CD4-positive, alpha-beta T cell treated with Interleukin-10 for 1 hour (primary cell): ENCODE results near the gene DLGAP3.
"Not testable (repeated sequence)": the region's sequence is repeated elsewhere in the genome, so short reads cannot be mapped to it uniquely, and the experiment has no call there.

Experiments
- DNase-seq: peaks from one replicate; pipeline ENCODE4 v3.0.0-alpha.2; 2020

DLGAP3 gene, protein sequence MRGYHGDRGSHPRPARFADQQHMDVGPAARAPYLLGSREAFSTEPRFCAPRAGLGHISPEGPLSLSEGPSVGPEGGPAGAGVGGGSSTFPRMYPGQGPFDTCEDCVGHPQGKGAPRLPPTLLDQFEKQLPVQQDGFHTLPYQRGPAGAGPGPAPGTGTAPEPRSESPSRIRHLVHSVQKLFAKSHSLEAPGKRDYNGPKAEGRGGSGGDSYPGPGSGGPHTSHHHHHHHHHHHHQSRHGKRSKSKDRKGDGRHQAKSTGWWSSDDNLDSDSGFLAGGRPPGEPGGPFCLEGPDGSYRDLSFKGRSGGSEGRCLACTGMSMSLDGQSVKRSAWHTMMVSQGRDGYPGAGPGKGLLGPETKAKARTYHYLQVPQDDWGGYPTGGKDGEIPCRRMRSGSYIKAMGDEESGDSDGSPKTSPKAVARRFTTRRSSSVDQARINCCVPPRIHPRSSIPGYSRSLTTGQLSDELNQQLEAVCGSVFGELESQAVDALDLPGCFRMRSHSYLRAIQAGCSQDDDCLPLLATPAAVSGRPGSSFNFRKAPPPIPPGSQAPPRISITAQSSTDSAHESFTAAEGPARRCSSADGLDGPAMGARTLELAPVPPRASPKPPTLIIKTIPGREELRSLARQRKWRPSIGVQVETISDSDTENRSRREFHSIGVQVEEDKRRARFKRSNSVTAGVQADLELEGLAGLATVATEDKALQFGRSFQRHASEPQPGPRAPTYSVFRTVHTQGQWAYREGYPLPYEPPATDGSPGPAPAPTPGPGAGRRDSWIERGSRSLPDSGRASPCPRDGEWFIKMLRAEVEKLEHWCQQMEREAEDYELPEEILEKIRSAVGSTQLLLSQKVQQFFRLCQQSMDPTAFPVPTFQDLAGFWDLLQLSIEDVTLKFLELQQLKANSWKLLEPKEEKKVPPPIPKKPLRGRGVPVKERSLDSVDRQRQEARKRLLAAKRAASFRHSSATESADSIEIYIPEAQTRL

DNA sequence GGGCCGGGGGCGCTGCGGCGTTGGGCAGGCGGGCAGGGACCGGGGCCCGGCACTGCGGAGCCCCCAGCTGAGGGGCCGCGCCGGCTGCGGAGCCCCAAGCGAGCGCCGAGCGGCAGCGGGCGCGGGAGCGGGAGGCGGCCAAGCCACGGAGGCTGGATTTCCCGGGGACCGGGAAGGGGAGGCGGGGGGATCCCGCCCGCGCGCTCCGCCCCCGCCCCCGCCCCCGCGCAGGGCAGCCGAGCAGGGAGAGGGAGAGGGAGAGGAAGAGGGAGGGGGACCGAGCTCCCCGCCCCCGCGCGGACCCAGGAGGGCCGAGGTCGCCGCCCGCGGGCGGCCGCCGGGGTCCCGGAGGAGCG is at the start of gene DLGAP3:
DLGAP3 (minus strand) TSS at position 154 of the 356 bp plus-strand sequence. CDS start 24,267 bp downstream, outside the sequence.
- peak; percentile 16 for DNase-seq

- DNase-seq = no peak
Measured at GRCh38 chr1:34978921-34979320, 49.5 kb upstream of the DLGAP3 start.

DNA sequence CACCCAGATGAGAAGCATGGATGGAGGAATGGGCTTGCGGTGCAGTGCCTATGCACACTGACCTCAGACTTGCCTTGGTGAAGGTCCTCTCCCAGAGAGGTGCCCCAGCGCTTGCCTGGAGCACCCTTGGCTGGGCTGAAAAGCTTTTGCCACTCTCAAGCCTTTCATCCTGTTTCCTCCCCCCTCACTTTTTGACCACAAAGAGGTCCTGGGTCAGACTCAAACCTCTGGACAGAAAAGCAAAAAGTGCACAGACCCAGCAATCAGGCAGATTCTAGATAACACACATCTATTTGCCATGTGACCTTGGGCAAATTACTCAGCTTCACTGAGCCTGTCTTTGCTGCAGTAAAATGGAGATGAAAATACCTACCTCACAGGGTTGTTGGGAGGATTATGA is 48.4 kb upstream of the DLGAP3 start:
- no peak for DNase-seq

DNA sequence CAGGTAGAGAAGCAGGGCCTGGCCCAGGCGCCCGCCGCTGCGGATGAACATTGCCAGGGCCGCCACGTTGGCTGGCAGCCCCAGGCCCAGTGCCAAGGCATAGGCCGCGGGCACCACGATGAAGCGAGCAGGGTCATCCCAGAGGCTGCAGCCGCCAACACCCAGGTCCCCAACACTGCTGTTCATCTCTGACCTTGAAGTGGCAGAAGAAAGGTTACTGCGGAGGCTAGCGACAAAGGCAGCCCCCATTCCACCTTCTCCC is 47.7 kb upstream of the DLGAP3 start:
- DNase-seq = no peak

- DNase-seq = no peak
Measured at GRCh38 chr1:34976384-34977209, 47.1 kb upstream of the DLGAP3 start.

GRCh38 chr1:34975771-34976170 is 46.3 kb upstream of the DLGAP3 start:
- no peak for DNase-seq

DNA sequence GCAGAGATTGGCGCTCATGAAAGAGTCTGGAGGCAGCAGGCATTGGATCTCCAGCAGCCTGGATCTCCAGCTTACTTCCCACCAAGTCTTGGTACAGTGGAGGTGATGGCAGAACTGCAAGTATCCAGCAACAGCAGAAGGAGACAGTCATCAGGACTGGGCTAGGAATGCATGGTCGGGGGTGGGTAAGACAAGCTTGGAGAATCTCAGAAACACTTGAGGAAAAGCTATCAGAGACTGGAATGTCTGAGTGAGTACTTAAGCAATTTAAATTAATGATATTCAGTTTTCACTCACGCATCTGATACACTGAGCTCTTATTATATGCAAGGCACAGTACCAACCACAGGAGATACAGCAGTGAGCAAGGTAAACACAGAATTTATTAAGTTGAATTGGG is 45.9 kb upstream of the DLGAP3 start:
- DNase-seq = no peak

- no peak for DNase-seq
Measured at GRCh38 chr1:34974626-34975025, 45.2 kb upstream of the DLGAP3 start.

DNA sequence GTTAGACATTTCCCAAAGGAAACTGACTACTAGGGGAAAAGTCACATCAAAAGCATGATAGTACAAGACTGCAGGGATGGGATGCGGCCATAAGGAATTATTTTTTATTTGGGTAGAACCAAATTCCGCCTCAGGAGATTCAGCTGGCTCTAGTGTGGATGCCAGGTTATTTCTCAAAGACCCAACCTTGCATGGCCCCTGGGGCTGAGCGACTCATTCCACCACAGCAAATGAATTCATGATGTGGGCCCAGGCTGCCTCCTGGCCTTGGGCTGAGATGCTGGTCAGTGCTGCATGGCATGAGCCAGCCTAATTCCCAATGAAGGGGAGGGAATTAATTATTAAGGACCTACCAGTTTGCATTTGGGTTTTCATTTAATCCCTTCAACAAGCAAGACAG is 43.9 kb upstream of the DLGAP3 start:
- DNase-seq = no peak

GRCh38 chr1:34970829-34971228 is 41.4 kb upstream of the DLGAP3 start:
- DNase-seq = no peak

DNA sequence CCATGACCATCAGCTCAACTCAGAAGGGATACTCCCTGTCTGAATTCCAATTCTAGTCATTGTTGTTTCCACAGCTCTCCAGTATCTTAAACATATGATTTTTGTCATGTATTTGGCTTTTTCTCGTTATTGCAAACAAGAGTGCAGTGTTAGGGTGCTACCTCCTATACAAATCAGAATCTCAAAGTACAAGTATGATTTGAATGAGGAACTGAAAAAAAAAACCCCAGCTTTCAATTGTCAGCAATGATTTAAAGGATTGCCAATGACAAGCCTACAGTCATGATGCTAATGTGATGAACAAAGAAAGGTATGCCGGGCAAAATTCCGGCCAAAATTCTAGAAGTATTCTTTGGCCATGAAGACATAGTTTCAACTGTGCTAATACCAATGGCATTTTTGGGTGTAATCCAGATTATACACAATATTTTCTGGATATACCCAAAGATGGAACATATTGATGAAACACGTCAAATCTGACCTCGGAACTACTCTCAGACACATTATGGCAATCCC is 40.8 kb upstream of the DLGAP3 start:
- DNase-seq = no peak

DNA sequence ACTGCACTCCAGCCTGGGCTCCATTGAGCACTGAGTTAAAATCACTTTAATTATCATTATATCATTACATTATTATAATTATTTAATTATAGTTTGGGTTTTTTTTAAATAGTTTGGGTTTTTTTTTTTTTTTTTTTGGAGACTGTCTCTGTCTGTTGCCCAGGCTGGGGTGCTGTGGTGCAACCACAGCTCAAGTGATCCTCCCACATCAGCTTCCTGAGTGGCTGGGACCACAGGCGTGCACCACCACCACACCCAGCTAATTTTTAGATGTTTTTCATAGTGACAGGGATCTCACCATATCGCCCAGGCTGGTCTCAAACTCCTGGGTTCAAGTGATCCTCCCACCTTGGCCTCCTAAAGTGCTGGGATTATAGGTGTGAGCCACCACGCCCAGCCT is 38.8 kb upstream of the DLGAP3 start:
- DNase-seq = peak; percentile 20

DNA sequence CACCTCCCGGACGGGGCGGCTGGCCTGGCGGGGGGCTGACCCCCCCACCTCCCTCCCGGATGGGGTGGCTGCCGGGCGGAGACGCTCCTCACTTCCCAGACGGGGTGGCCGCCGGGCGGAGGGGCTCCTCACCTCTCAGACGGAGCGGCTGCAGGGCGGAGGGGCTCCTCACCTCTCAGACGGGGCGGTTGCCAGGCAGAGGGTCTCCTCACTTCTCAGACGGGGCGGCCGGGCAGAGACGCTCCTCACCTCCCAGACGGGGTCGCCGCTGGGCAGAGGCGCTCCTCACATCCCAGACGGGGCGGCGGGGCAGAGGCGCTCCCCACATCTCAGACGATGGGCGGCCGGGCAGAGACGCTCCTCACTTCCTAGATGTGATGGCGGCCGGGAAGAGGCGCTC is 38.2 kb upstream of the DLGAP3 start:
- not testable (repeated sequence) for DNase-seq

GRCh38 chr1:34965597-34965996 is 36.1 kb upstream of the DLGAP3 start:
- DNase-seq = no peak

GRCh38 chr1:34950428-34950827 is 21.0 kb upstream of the DLGAP3 start:
- DNase-seq = no peak

- DNase-seq = not testable (repeated sequence)
Measured at GRCh38 chr1:34948739-34949138, 19.3 kb upstream of the DLGAP3 start.

- DNase-seq = not testable (repeated sequence)
Measured at GRCh38 chr1:34947641-34948314, 18.3 kb upstream of the DLGAP3 start.

DNA sequence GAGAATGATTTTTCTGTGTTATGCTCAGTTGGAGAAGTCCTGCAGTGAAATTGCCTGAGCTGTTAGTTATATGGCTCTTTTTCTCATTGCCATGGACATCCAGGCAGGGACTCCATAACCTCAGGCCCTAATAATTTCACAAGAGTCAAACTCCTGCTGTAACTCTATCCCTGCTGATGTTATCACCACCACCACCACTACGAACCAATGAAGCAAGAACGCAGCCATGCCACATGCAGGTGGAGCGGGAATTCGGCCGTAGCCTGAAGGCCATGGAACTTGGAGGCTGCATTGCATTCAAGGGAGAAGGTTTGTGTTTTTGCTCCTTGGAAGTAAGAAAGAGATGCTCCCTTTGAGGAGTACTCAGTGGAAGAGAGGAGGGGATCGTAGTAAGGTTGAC is 16.8 kb upstream of the DLGAP3 start:
- no peak for DNase-seq

DNA sequence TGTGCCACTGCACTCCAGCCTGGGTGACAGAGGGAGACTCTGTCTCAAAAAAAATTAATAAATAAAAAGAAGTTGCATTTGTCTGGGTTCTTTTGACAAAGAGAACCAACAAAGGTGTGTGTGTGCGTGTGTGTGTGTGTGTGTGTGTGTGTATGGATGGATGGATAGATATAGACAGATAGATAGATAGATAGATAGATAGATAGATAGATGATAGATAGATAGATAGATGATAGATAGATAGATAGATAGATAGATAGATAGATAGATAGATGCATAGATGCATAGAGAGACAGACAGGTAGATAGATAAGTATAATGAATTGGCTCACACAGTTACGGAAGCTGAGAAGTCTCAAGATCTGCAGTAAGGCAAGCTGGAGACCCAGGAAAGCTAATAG is 12.3 kb upstream of the DLGAP3 start:
- not testable (repeated sequence) for DNase-seq

DNA sequence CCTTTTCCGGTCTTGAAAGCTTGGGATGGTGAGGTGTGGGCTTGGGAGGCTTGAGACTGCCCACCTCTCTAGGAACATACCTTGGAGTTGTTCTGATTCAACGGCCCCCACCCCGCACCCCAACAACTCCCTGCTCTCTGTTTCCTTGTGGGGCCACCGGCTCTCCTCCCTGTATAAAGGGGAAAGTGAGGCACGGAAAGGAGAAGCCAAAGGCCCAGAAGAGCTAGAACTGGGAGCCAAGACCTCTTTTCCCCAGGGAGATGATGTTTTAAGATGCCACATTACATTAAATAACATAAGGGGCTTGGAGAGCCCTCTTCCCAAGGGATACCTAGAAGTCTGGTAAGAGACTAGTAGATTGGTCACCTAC is 1.2 kb upstream of the DLGAP3 start:
- no peak for DNase-seq

DNA sequence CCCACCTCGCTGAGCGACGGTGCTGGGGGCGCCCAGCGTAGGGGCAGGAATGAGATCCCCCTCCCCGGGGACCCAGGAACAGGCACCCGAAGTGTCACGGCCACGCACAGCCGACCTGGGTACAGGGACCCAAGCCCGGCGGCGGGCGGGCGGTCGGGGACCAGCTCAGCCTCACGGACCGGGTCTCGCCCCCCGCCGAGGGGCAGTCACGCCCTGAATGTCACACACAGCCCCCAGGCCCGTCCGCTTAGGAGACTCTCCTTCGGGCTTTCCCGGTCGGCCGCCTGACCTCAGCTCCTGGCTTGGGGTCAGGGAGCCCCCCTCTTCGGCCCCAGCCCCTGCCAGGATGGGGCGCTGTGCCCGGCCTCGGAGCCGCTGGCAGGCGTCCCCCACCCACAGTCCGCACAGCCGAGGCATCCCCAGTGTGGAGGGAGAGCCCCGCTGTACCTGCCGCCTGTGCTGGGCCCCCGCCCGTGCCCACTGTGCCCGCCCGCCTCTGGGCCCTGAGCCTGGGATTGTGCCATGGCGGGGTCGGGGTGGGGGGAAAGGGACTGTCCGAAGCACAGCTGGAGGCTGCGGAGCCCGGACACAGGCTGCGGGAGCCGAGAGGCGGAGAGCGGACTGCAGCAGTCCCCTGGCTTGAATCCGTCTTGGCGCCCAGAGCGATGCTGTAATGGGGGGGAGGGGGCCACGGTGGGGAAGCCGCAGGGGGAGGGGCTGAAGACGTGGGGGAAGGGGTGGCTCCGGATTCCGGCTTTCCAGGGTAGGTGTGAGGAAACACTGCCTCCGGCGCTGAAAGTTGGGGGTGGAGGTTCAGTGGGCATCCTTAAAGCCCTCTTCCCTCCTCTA is 627 bp upstream of the DLGAP3 start:
- no peak for DNase-seq
